SK-N-SH (cell line): ENCODE data around the gene TM9SF2. TPM values are rescaled to one million over a fixed set of nuclear protein-coding genes. Genes with fewer than 3 reads are reported as not detected.

Experiments used
- CTCF ChIA-PET: fragments of 300-600, 350-600 bp; formaldehyde crosslinking; extraction: SDS; loops from one replicate; lab custom pipeline; 2021; lab: Yijun Ruan, JAX
- POLR2A ChIA-PET: fragments of 350-600 bp; sonication (Branson Sonifier 250); formaldehyde crosslinking; extraction: SDS; loops from one replicate; lab custom pipeline; 2020; ENCODE audit warnings: antibody characterized with exemption, inconsistent platforms; lab: Yijun Ruan, JAX
- DNase-seq: peaks from one replicate; pipeline ENCODE4 v3.0.0; 2012
- H2AFZ ChIP-seq: fragments of 200-600 bp; sonication (generic); 2 replicates; pipeline ENCODE4 v1.8.1; 2016; ENCODE audit warnings: antibody characterized with exemption, mild to moderate bottlenecking, low read depth
- H3F3A ChIP-seq: fragments of 200-600 bp; sonication (generic); replicated peaks from 2 replicates; pipeline ENCODE3; 2016; ENCODE audit warnings: antibody characterized with exemption, mild to moderate bottlenecking; ENCODE audit not compliant: insufficient read depth
- H3K27ac ChIP-seq, 2 experiments: fragments of 200-500 bp in 1 of 2; fragments of 200-600 bp in 1 of 2; sonication (Bioruptor generic) in 1 of 2; sonication (generic), shearing (Covaris generic) in 1 of 2; 2 replicates each; pipeline versions ENCODE4 v1.5.1 to v1.6.1; 2014 to 2016; ENCODE audit warnings: low read depth in 2 of 2, inconsistent platforms in 1 of 2, low read length in 1 of 2, mild to moderate bottlenecking in 1 of 2, mixed read lengths in 1 of 2
- H3K27me3 ChIP-seq: fragments of 200-600 bp; sonication (generic), shearing (Covaris generic); 2 replicates; pipeline ENCODE4 v1.6.1; 2016; ENCODE audit warnings: mixed run types; ENCODE audit not compliant: insufficient read depth
- H3K36me3 ChIP-seq, 2 experiments: fragments of 200-500 bp in 1 of 2; fragments of 200-600 bp in 1 of 2; sonication (Bioruptor generic) in 1 of 2; sonication (generic) in 1 of 2; replicated peaks in 1 of 2; 2 replicates each; pipeline versions ENCODE3 to v1.5.1; 2014 to 2016; ENCODE audit warnings: low read length in 1 of 2, mild to moderate bottlenecking in 1 of 2; ENCODE audit not compliant: insufficient read depth in 2 of 2, control insufficient read depth in 1 of 2
- H3K4me1 ChIP-seq, 2 experiments: fragments of 200-500 bp in 1 of 2; fragments of 200-600 bp in 1 of 2; sonication (Bioruptor generic) in 1 of 2; sonication (generic), shearing (Covaris generic) in 1 of 2; 2 replicates each; pipeline versions ENCODE4 v1.5.1 to v1.6.1; 2014 to 2016; ENCODE audit warnings: low read depth in 1 of 2, low read length in 1 of 2, mixed run types in 1 of 2; ENCODE audit not compliant: insufficient read depth in 2 of 2, control insufficient read depth in 1 of 2
- H3K4me2 ChIP-seq: fragments of 200-600 bp; sonication (generic), shearing (Covaris generic); 2 replicates; pipeline ENCODE4 v1.6.1; 2017; ENCODE audit warnings: mixed run types
- H3K4me3 ChIP-seq, 2 experiments: fragments of 200-500 bp in 1 of 2; fragments of 200-600 bp in 1 of 2; sonication (Bioruptor generic) in 1 of 2; sonication (generic), shearing (Covaris generic) in 1 of 2; 2 replicates each; pipeline versions ENCODE4 v1.5.1 to v1.8.1; 2014 to 2016; ENCODE audit warnings: low read depth in 2 of 2, inconsistent platforms in 1 of 2, low read length in 1 of 2, mild to moderate bottlenecking in 1 of 2, mixed read lengths in 1 of 2, moderate library complexity in 1 of 2
- H3K79me2 ChIP-seq: fragments of 200-600 bp; sonication (generic); 2 replicates; pipeline ENCODE4 v1.8.1; 2017; ENCODE audit warnings: mild to moderate bottlenecking; ENCODE audit not compliant: insufficient read depth
- H3K9ac ChIP-seq: fragments of 200-600 bp; sonication (generic); 2 replicates; pipeline ENCODE4 v1.6.1; 2017; ENCODE audit warnings: mixed run types
- H3K9me2 ChIP-seq: fragments of 200-600 bp; sonication (generic); 2 replicates; pipeline ENCODE4 v1.6.1; 2017; ENCODE audit warnings: mixed run types
- H3K9me3 ChIP-seq: fragments of 200-600 bp; sonication (generic); 2 replicates; pipeline ENCODE4 v1.6.1; 2017; ENCODE audit warnings: mixed run types, mild to moderate bottlenecking, moderate library complexity
- H4K20me1 ChIP-seq: fragments of 200-600 bp; sonication (generic); 2 replicates; pipeline ENCODE4 v1.6.1; 2017; ENCODE audit warnings: mild to moderate bottlenecking, mixed run types; ENCODE audit not compliant: insufficient read depth
- CHD2 ChIP-seq: fragments of 150-350 bp; IDR thresholded peaks from 2 replicates; pipeline ENCODE4 v1.6.1; 2018; ENCODE audit warnings: low read length; ENCODE audit not compliant: partially characterized antibody
- EP300 ChIP-seq, 2 experiments: IDR thresholded peaks; 2 replicates each; pipeline versions ENCODE4 v1.4.0 to v1.6.1; 2012; ENCODE audit warnings: borderline replicate concordance in 1 of 2, low read depth in 1 of 2, low read length in 1 of 2
- FOSL2 ChIP-seq: IDR thresholded peaks from 2 replicates; pipeline ENCODE4 v1.4.0; 2012; ENCODE audit warnings: low read depth, mild to moderate bottlenecking, moderate library complexity, borderline replicate concordance
- GATA2 ChIP-seq: sonication (generic); formaldehyde crosslinking; IDR thresholded peaks from 2 replicates; pipeline ENCODE4 v1.5.0; 2020; ENCODE audit warnings: mild to moderate bottlenecking, missing genetic modification reagents
- IRF3 ChIP-seq: fragments of 150-350 bp; IDR thresholded peaks from 2 replicates; pipeline ENCODE4 v1.6.1; 2016; ENCODE audit warnings: mild to moderate bottlenecking, low read depth, low read length
- MEF2A ChIP-seq: IDR thresholded peaks from 2 replicates; pipeline ENCODE4 v1.4.0; 2012; ENCODE audit warnings: low read depth, borderline replicate concordance
- NFIC ChIP-seq: IDR thresholded peaks from 2 replicates; pipeline ENCODE4 v1.4.0; 2012; ENCODE audit warnings: borderline replicate concordance
- NRF1 ChIP-seq: IDR thresholded peaks from 2 replicates; pipeline ENCODE4 v1.6.1; 2012; ENCODE audit warnings: low read depth, mild to moderate bottlenecking, low read length
- PBX3 ChIP-seq: IDR thresholded peaks from 2 replicates; pipeline ENCODE4; 2012
- RCOR1 ChIP-seq: fragments of 150-350 bp; IDR thresholded peaks from 2 replicates; pipeline ENCODE4 v1.6.1; 2017; ENCODE audit warnings: antibody characterized with exemption, low read length
- RFX5 ChIP-seq: IDR thresholded peaks from 2 replicates; pipeline ENCODE4 v1.6.1; 2012; ENCODE audit warnings: mild to moderate bottlenecking, improper control_type of control experiment, low read length
- SIN3A ChIP-seq: IDR thresholded peaks from 2 replicates; pipeline ENCODE4 v1.6.1; 2012; ENCODE audit warnings: low read depth, mild to moderate bottlenecking, low read length, moderate library complexity, borderline replicate concordance
- SMC3 ChIP-seq: IDR thresholded peaks from 2 replicates; pipeline ENCODE4 v1.6.1; 2012; ENCODE audit warnings: low read depth, low read length, improper control_type of control experiment
- TAF1 ChIP-seq: IDR thresholded peaks from 2 replicates; pipeline ENCODE4 v1.6.1; 2012; ENCODE audit warnings: low read depth, mild to moderate bottlenecking, low read length, moderate library complexity, borderline replicate concordance
- TEAD4 ChIP-seq: IDR thresholded peaks from 2 replicates; pipeline ENCODE4 v1.4.0; 2012; ENCODE audit warnings: mild to moderate bottlenecking, borderline replicate concordance; ENCODE audit not compliant: insufficient read depth
- USF1 ChIP-seq: IDR thresholded peaks from 2 replicates; pipeline ENCODE4 v1.4.0; 2012; ENCODE audit warnings: low read depth, borderline replicate concordance
- YY1 ChIP-seq: IDR thresholded peaks from 2 replicates; pipeline ENCODE4 v1.4.0; 2012; ENCODE audit warnings: low read depth, mild to moderate bottlenecking
- WGBS: methylation state at CpG from one replicate; pipeline ENCODE4 v1.1.6; 2017; ENCODE audit warnings: low lambda C conversion rate; 5-methylcytosine and 5-hydroxymethylcytosine counted together
- polyA plus RNA-seq, 3 experiments: library from polyadenylated mRNA; depleted of rRNA; stranded (reverse); fragments of >200 nt; gene quantifications; 2 replicates each; pipeline ENCODE4 v1.2.3, GENCODE V29; 2012
- TF ChIP-seq, protein P1 (sequence below): IDR thresholded peaks from 2 replicates; pipeline ENCODE4 v1.6.1; 2012; ENCODE audit warnings: mild to moderate bottlenecking, low read depth, low read length, moderate library complexity

Gene TM9SF2
- polyA plus RNA-seq, 1 of the 3 experiments (the other 2 are of a cell fraction): 49.8 TPM

- H3K4me2 ChIP-seq: no peak overlapping the region
- no peaks in the 10 kb centered on the region for H3F3A ChIP-seq
- 72% methylated on average over 4 of the region's 4 CpGs for WGBS
- no peak for TF ChIP-seq SIN3A
- no peak for TF ChIP-seq NFIC
- no peak for TF ChIP-seq IRF3
- no peak for TF ChIP-seq FOSL2
- no peak for TF ChIP-seq EP300 (IDR thresholded peaks at IDR 0.05; ENCODE audit: borderline replicate concordance in 1 of 2, low read depth in 1 of 2, low read length in 1 of 2)
- TF ChIP-seq TEAD4: no peak
- no peak for TF ChIP-seq RFX5
- no peak for TF ChIP-seq GATA2 (CRISPR knock-in tag)
- TF ChIP-seq PBX3: no peak
- no peak for TF ChIP-seq SMC3
- no peak for TF ChIP-seq RCOR1
- TF ChIP-seq USF1: no peak
- no peak for TF ChIP-seq YY1
- no peak for TF ChIP-seq MEF2A
- no peak for TF ChIP-seq TAF1
- TF ChIP-seq, protein P1, sequence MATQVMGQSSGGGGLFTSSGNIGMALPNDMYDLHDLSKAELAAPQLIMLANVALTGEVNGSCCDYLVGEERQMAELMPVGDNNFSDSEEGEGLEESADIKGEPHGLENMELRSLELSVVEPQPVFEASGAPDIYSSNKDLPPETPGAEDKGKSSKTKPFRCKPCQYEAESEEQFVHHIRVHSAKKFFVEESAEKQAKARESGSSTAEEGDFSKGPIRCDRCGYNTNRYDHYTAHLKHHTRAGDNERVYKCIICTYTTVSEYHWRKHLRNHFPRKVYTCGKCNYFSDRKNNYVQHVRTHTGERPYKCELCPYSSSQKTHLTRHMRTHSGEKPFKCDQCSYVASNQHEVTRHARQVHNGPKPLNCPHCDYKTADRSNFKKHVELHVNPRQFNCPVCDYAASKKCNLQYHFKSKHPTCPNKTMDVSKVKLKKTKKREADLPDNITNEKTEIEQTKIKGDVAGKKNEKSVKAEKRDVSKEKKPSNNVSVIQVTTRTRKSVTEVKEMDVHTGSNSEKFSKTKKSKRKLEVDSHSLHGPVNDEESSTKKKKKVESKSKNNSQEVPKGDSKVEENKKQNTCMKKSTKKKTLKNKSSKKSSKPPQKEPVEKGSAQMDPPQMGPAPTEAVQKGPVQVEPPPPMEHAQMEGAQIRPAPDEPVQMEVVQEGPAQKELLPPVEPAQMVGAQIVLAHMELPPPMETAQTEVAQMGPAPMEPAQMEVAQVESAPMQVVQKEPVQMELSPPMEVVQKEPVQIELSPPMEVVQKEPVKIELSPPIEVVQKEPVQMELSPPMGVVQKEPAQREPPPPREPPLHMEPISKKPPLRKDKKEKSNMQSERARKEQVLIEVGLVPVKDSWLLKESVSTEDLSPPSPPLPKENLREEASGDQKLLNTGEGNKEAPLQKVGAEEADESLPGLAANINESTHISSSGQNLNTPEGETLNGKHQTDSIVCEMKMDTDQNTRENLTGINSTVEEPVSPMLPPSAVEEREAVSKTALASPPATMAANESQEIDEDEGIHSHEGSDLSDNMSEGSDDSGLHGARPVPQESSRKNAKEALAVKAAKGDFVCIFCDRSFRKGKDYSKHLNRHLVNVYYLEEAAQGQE: no peak
- TF ChIP-seq NRF1: no peak
- no peak for TF ChIP-seq CHD2
- H2AFZ ChIP-seq: no peak overlapping the region
- H3K4me1 ChIP-seq: no peaks in the 10 kb centered on the region
- no peak overlapping the region for H3K27ac ChIP-seq
- H3K36me3 ChIP-seq: no peaks in the 10 kb centered on the region
- H3K4me3 ChIP-seq: no peak overlapping the region
- no peak overlapping the region for H3K9ac ChIP-seq
- no peaks in the 10 kb centered on the region for H3K9me3 ChIP-seq
- H3K9me2 ChIP-seq: no peaks in the 10 kb centered on the region
- POLR2A ChIA-PET: no interaction called here
- H3K27me3 ChIP-seq: no peaks in the 10 kb centered on the region
- no peaks in the 10 kb centered on the region for H4K20me1 ChIP-seq
- CTCF ChIA-PET: no interaction called here
- no peak for DNase-seq
- H3K79me2 ChIP-seq: no peaks in the 10 kb centered on the region
Observed at GRCh38 chr13:99587893-99588606, 86.8 kb downstream of the TM9SF2 start.
